Activated CD4-positive, CD25-positive, alpha-beta regulatory T cell (primary cell): ENCODE results near the gene S1PR5.
"Not testable (repeated sequence)": the region's sequence is repeated elsewhere in the genome, so short reads cannot be mapped to it uniquely, and the experiment has no call there.

Experiments used
- DNase-seq, 4 experiments: peaks; one replicate each; lab custom pipeline; 2025; lab: John Stamatoyannopoulos, UW

The S1PR5 gene, protein sequence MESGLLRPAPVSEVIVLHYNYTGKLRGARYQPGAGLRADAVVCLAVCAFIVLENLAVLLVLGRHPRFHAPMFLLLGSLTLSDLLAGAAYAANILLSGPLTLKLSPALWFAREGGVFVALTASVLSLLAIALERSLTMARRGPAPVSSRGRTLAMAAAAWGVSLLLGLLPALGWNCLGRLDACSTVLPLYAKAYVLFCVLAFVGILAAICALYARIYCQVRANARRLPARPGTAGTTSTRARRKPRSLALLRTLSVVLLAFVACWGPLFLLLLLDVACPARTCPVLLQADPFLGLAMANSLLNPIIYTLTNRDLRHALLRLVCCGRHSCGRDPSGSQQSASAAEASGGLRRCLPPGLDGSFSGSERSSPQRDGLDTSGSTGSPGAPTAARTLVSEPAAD

DNA sequence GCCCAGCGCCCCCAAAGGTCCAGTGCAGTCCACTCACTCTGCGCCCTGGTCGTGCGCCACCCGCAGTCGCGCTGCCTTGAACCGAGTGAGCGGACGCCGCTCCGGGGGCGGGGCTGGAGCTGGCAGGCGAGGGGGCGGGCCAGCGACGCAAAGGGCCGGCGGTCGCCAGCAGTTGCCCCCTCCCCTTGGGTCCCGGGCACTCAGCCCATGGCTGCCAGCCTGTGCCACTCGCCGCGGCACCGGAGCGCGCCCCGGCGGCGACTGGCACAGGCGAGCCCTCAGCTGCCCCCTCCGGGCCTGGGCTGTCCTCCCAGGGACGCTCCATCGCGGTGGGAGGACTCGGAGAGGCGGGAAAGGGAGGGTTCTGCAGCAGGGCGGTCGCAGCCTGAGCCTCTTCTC, at the start of gene S1PR5:
Gene S1PR5, minus strand, starts transcription at position 87 of the 399 bp plus-strand sequence. CDS start 2,436 bp downstream, outside the sequence.
- DNase-seq = no peak

DNA sequence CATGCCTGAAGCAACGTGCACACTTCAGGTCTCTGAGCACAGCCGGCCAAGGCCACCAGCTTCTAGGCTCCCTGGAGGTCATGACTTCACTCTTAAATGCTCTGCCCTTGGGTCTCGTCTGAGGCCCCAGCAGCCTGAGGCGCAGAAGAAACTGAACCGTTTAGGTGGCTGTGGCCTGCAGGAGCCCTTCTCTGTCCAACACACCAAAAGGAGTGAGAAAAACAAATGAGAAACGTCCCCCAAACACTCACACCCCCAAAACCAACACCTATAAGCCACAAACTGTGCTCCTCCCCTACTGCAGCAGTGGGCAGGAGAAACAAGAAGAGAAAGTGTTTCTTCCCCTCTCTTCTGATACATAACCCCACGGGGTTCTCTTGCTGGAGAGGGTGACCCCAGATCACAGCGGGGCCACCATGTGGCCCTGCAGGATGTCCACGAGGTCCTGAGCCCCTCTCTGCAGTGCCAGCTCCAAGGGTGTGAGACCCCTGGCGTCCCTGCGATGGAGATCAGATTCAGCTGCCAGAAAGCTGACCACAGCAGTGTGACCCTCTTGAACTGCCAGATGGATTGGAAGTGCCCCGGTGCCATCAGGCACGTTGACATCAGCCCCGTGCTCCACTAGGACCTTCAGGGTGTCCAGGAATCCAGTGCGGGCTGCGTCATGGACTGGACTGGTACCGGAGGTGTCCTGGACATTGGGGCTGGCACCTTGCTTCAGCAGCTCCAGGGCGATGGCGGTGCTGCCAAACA, 49.6 kb upstream of the S1PR5 start:
- DNase-seq = no peak

DNA sequence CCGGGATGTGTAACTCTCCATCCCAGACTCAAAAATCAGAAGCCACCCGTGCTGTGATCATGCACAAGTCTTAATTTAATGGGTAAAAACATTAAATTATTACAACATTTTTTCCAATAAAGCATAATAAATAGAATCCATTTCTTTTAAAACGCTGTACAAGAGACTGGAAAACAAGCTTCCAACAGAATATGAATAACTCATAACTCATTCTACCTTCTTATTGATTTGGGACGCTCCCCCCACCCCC, 49.1 kb upstream of the S1PR5 start:
- DNase-seq = no peak

DNA sequence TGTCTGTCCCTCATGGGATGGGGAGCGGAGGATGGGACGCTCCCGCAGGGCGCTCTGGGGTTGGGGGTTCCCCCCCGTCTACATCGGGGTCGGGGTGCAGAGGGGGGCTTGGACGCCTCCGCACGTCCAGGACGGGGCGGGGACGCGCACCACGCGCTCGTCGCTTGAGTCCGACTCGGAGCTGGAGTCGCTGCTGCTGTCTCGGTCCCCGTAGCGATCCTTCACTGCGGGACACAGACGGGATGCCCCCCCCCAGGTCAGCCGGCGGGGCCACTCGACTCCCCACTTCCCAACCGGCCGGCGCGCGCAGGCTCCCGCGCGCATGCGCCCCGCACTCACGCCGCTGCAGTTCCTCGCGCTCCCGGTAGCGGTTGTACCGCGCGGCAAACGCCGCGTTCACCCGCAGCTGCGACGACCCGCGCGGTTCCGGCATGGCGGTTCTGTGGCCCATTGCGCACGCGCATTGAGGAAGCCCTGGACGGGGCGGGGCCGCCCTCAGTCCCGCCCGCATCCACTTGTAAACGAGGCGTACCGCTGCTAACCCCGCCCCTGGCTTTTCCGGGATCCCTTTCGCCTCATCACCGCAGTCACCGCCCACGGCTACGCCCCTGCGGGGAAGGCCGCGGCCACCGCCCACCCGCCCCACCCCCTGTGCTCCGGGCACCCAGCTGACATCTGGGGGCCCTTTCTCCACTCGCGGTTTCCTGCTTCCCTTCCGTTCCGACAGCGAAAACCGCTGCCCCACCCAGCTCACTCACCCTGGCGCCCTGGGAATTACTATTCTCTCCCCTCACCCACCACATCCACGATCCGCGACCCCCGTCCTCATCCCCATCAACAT, 48.5 kb upstream of the S1PR5 start, which contains the start of gene KRI1:
Gene KRI1, minus strand, starts transcription at position 444 of the 841 bp plus-strand sequence. Its CDS starts 11 bp downstream, at position 433.
- peak; percentile 92 to 99 (median 95) for DNase-seq

DNA sequence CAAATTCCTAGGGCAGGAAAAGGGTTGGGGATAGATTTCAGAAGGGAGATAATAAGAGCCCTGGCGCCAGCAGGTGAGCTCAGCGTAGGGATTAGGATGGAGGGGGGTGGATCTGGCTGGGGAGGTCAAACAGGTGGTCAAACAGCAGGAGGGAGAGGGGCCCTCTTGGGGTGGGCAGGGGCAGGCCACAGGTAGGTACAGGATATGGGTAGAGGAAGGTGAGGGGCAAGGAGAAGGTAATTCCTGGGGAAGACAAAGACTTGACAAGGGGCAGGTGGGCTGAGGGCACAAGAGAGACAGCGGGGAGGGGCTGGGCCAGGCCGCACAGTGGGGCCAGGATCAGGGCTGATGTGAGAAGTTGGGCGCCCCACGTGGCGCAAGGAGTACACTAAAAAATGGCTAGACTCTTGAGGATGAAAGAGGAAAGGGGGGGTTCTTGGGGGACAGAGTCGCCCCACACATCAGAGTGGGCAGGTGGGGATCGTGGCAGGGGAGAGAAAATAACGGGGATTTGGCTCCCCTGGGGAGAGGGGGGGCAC, 47.9 kb upstream of the S1PR5 start:
- DNase-seq = peak in 2 of 4 experiments; percentile 20 to 32

DNA sequence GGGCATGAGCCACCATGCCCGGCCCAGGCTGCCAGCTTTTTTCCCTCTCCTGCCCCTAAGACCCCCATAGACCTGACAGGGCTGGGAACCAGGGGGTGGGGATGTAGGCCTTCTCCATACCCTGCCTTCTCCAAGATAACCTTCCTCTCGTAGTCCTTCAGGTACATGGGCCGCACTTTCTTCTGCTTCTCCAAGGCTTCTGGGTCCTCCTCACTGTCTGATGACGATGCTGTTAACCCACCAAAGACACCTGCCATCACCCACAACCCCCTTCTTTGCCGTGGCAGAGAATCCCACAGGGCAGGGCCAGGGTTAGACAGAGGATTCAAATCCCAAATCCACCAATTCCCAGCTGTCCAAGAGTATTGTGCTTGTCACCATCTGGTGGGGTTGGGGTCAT, 45.4 kb upstream of the S1PR5 start:
- no peak for DNase-seq

DNA sequence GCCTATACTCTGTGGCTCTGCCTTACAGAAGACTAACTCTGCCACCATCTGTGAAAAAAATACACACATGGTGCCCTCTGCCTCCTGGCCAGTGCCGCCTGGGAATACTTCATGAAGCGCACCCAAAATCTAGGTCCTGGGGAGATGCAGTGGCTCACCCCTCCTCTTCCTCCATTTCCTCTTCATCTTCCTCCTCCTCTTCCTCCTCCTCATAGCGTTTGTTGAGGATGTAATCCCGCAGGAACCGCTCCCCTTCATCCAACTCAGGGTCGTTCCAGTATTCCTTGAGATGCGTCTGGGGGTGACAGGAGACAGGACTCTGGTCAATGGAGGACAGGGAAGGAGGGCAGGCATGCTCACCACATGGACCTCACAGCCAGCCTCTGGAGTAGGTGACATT, 42.9 kb upstream of the S1PR5 start:
- DNase-seq = no peak

DNA sequence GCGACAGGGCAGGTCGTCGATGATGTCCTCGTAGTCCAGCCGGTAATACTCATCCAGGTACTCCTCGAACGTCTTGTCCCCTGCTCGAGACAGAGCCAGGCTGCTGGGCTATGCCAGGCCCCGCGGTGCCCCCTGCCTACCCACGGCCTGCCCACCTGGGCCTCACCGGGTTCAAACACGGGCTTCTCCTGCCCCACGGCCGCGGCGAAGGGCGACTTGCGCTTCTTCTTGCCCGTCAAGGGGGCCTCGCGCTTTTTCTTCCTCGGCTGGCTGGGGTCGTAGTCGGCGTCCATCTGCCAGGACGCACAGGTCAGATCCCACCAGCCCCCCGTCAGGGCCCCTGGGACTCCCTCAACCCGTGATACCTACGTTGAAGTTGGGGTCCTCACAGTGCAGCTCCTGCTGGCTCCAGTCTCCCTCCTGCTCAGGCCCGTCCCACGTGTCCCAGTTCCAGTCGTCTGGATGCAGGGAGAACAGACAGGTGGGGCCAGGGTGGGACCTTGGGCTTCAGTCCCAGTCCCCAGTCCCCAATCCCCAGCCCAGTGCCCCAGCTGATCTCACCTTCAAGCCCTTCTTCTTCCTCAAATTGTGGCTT, 40.5 kb upstream of the S1PR5 start:
- DNase-seq = no peak

DNA sequence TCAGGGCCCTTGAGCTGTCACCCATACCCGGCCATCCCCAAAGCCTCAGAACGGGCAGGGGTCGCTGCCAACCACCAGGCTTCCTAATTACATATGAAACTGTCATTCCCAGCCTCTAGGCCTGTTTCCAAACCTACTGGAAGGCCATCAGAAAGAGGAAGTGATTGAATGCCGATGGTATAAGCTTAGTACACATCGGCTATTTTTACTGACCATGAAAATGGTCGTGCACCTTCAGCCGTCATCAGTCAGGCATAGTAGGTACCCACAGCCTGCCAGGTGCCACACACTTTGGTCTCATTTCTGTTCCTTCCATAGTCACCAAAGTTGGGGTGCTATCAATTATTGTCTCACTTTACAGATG, 38.3 kb upstream of the S1PR5 start:
- no peak for DNase-seq

DNA sequence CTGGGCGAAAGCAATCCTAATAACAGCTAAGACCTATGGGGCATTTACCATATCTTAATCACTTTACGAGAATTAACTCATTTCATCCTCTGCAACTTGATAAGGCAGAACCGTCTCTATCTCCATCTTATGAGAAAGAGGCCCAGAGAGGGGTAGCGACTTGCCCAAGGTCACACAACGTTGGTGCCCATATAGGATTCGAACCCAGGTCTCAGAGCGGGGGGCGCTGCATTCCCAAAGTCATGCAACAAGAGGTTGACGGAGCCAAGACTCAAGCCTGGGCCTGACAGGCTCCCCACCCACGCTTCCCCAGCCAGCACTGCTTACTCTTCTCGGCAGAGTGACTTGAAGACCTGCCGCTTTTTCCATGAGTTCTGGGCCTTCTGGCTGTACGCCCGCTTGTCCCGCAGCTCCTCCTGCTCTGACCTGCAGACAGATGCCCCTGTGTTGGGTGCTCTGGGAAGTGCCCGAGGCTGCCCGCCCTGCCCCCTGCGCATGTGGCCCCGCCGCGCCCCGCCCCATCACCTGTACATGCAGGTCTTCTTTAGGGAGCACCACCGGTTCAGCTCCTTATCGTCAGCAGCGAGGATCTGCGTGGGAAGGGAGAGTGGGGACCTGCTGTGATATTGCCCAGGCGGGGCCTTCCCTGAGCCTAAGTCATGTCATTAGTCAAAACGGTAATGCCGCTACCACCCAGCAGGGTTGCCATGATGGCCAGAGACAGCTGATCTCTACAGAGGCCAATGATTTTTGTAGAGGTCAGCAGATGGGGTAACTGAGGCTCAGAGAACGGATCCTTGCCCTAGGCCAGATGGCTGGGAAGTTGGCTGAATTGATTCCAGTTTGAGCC, 37.7 kb upstream of the S1PR5 start:
- no peak for DNase-seq

DNA sequence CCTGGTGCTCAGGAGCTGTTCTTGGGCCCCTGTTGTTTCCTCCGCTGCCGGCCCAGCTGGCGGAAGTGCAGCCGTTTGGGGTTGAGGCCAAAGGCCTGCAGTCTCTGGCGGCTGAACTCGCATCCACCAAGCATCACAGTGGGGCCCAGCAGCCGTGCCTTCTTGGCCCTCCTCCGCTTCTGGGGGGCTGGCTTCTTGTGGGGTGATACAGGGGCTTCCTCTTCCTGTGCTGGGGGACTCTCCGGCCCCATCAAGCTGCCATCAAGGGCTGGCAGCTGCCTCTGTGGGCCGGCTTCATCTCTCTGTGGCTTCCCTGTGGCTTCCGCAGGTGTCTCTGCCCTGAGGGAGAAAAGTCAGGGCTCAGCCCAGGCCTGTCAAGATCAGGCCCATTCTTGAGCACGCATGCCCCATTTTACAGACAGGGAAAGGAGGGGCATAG, 36.7 kb upstream of the S1PR5 start:
- peak in 1 of 4 experiments; percentile 51 for DNase-seq

DNA sequence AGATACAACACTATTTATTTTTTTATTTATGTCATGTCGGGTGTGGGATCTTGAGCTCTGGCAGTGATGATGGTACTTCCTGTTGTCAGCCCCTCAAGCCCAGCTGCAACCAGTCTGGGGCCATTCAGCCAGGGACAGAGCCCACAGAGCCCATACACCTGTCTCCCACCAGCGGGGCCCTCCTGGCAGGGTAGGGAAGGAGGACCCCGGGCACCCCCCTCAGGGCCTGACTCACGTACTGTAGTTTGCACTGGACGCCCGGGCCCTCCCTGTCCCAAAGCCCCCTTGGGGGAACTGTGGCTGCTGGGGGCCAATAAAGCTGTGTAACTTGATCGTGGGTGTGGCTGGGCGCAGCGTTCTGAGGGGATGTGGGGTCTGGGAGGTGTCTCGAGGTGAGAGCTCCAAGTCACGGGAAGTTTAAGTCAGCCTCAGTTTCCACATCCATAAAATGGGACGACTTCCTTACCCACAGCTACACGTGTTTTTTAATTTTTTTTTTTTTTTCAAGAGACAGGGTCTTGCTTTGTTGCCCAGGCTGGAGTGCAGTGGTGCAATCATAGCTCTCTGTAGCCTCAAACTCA, 35.9 kb upstream of the S1PR5 start:
- DNase-seq = no peak

DNA sequence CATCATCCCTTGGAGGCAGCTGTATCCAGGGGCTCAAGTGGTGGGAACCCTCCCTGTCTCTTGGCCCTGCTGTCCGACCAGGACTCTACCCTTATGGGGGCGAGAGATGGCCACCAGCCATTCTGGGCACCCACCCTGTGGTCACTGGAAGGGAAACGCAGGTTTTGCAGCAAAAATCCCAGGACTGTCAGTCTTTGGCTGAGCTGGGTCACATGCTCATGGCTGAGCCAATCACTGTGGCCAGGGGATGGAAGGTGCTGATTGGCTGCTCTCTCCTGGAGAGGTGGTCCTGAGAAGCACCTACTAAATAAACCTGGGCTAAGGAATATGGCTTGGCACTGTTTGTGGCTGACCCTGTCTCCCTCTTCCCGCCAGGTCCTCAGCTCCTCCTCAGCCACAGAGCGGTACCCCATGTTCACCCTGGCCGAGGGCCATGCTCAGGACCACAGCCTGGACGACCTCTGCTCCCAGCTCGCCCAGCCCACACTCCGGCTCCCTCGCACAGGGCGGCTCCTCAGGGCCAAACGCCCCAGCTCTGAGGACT, 35.3 kb upstream of the S1PR5 start:
- no peak for DNase-seq

DNA sequence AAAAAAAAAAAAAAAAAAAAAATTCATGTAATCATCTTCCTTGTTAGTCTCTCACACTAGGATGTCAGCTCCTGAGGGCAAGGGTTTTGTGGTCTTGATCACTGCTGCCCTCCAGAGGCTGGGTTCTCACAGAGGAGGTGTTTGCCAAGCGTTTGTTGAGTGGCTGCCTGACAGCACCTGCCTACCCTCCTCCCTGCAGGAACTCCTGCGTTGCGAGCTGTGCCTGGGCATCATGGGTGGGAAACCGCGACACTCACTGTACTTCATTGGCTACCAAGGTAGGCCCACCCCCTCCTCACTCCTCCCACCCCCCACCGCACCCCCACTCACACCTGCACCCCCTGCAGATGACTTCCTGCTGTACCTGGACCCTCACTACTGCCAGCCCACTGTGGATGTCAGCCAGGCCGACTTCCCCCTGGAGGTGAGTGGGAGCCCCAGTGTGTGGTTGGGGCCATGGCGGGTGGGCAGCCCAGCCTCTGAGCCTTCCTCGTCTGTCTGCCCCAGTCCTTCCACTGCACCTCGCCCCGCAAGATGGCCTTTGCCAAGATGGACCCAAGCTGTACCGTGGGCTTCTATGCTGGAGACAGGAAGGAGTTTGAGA, 34.6 kb upstream of the S1PR5 start:
- no peak for DNase-seq

DNA sequence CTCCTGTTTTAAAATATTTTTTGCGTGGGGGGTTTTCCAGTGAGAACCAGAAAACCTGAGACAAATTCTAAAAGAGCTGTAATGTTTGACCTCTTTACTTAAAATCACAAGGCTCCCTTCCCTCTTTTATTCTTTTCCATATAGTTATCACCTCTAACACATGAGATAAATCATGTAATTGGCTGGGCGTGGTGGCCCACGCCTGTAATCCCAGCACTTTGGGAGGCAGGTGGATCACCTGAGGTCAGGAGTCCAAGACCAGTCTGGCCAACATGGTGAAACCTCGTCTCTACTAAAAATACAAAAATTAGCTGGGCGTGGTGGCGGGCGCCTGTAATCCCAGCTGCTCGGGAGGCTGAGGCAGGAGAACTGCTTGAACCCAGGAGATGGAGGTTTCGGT, 33.8 kb upstream of the S1PR5 start:
- not testable (repeated sequence) for DNase-seq

DNA sequence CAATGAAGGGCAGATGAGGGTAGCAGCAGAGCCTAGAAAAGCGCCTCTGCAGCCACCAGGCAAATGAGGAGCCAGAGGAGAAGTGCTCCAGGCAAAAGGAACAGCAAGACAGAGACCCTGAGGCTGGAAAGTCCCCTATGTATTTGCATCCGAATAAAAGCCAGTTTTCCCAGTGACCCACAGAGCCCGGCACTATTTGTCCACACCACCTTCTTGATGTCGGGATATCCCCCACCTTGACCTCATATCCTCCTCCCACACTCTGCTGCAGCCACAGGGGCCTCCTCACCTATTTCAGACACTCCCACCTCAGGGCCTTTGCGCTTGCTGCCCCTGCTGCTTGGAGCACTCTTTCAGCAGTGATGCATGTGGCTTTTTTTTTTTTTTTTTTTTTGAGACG, 33.1 kb upstream of the S1PR5 start:
- DNase-seq = no peak

DNA sequence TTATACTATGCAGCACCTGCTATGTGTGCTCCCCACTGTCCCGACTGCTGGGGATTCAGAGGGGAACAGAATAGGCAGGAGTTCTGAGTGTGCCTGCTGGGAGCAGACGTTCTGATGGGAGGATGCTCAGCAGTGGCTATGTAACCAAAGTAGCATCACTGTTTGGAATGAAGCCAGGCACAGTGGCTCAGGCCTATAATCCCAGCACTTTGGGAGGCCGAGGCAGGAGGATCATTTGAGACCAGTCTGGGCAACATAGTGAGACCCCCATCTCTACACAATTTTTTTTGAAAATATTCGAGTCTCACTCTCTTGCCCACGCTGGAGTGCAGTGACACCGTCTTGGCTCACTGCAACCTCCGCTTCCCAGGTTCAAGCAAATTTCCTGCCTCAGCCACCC, 32.5 kb upstream of the S1PR5 start:
- no peak for DNase-seq

DNA sequence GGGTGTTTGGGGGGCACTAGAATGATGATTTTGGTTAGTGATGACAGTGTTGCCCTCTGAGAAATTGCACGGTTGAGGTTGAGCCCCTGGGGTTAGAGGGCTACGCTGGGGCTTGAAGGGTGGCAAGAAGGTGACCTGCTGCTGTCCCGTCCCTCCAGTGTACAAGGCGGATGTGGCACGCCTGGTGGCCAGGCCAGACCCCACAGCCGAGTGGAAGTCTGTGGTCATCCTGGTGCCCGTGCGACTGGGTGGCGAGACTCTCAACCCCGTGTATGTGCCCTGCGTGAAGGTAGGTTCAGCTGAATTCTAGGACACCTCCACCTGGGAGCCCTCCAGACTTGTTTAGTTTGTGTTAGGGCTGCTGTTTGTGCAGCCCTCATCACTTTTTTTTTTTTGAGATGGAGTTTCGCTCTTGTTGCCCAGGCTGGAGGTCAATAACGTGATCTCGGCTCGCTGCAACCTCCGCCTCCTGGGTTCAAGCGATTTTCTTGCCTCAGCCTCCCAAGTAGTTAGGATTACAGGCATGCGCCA, 31.6 kb upstream of the S1PR5 start:
- no peak for DNase-seq

DNA sequence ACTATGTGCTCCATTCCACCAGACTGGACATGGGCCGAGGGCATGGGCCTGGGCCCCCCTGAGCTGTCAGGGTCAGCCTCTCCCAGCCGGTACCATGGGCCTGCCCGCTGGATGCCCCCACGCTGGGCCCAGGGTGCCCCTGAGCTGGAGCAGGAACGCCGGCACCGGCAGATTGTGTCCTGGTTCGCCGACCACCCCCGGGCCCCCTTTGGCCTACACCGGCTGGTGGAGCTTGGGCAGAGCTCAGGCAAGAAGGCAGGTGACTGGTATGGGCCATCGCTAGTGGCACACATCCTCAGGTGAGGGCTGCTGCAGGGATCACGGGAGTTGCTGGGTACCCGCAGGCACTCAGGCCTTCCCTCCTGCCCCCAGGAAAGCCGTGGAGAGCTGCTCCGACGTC, 29.6 kb upstream of the S1PR5 start:
- no peak for DNase-seq
